Stomach (tissue), 4 donors: Measurements from ENCODE around the gene DND1.

Experiments used
- POLR2AphosphoS5 ChIP-seq, 3 donors: sonication (generic); formaldehyde crosslinking; IDR thresholded peaks; one replicate each; pipeline ENCODE4 v1.6.1; 2016; ENCODE audit warnings: antibody characterized with exemption in 3 of 3
- TF ChIP-seq, protein P1 (sequence below), 7 experiments: fragments of 450-650 bp in 4 of 7; fragments of 200-600 bp in 3 of 7; sonication (generic) in 3 of 7; IDR thresholded peaks; one replicate each; pipeline ENCODE4 v1.5.1; 2016 to 2019; ENCODE audit warnings: antibody characterized with exemption in 7 of 7, control low read depth in 2 of 7, mild to moderate bottlenecking in 1 of 7

DNA sequence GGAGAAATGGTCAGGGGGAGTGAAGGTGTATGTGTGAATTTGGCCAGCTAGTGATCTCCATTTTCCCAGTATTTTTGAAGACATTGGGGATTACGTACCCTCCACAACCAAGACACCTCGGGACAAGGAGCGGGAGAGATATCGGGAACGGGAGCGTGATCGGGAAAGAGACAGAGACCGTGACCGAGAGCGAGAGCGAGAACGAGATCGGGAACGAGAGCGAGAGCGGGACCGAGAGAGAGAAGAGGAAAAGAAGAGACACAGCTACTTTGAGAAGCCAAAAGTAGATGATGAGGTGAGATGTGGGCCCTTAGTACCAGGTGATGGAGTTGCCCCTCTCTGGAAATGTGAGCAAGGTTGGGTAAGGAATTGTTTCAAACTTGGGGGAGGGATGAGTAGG is 14.5 kb downstream of the DND1 start:
- TF ChIP-seq POLR2AphosphoS5 (IDR thresholded peaks at IDR 0.05): no peak
- TF ChIP-seq, protein P1, sequence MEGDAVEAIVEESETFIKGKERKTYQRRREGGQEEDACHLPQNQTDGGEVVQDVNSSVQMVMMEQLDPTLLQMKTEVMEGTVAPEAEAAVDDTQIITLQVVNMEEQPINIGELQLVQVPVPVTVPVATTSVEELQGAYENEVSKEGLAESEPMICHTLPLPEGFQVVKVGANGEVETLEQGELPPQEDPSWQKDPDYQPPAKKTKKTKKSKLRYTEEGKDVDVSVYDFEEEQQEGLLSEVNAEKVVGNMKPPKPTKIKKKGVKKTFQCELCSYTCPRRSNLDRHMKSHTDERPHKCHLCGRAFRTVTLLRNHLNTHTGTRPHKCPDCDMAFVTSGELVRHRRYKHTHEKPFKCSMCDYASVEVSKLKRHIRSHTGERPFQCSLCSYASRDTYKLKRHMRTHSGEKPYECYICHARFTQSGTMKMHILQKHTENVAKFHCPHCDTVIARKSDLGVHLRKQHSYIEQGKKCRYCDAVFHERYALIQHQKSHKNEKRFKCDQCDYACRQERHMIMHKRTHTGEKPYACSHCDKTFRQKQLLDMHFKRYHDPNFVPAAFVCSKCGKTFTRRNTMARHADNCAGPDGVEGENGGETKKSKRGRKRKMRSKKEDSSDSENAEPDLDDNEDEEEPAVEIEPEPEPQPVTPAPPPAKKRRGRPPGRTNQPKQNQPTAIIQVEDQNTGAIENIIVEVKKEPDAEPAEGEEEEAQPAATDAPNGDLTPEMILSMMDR (IDR thresholded peaks at IDR 0.05): no peak
